MM.1S (cell line): Measurements from ENCODE around the gene PTPRZ1.

Experiments used
- CTCF ChIP-seq: fragments of 300-600 bp; sonication (generic); IDR thresholded peaks from 2 replicates; pipeline ENCODE4 v1.5.1; 2016; ENCODE audit warnings: antibody characterized with exemption, low read length, mixed read lengths
- EZH2phosphoT487 ChIP-seq: fragments of 300-600 bp; sonication (generic); IDR thresholded peaks from 2 replicates; pipeline ENCODE4 v1.6.1; 2018; ENCODE audit warnings: antibody characterized with exemption, low read length

- TF ChIP-seq CTCF (no peak), EZH2phosphoT487 (no peak)
Measured at GRCh38 chr7:121873289-121874194, 581 bp downstream of the PTPRZ1 start.
